Epithelial cell of esophagus (primary cell): ENCODE results near the gene ABTB1.

Experiments
- DNase-seq: peaks from one replicate; pipeline ENCODE4 v3.0.0; 2010; ENCODE audit warnings: low read depth
- H3K4me3 ChIP-seq: 2 replicates; pipeline ENCODE4 v1.5.1; 2011; ENCODE audit warnings: mild to moderate bottlenecking, low read length, control low read depth
- CTCF ChIP-seq: IDR thresholded peaks from 2 replicates; pipeline ENCODE4 v1.5.1; 2011; ENCODE audit warnings: low read depth, mild to moderate bottlenecking, low read length, control low read depth, inconsistent platforms; ENCODE audit not compliant: insufficient read depth; ENCODE audit errors: missing control alignments

The ABTB1 gene

GRCh38 chr3:127676921-127677351 lies 4.2 kb downstream of the ABTB1 start:
- H3K4me3 ChIP-seq = no peak overlapping the region
- TF ChIP-seq CTCF = no peak
- DNase-seq = no peak

- no peak overlapping the region for H3K4me3 ChIP-seq
- no peak for DNase-seq
These were observed 5.0 kb downstream of the ABTB1 start for GRCh38 chr3:127677541-127678314.

GRCh38 chr3:127678315-127678599 lies 5.5 kb downstream of the ABTB1 start:
- no peak overlapping the region for H3K4me3 ChIP-seq
- no peak for TF ChIP-seq CTCF
- DNase-seq = no peak

More at GRCh38 chr3:127677541-127678314, 5.0 kb downstream of the ABTB1 start:
- TF ChIP-seq CTCF = no peak

- peak; percentile 80 for DNase-seq
- no peak overlapping the region for H3K4me3 ChIP-seq
- no peak for TF ChIP-seq CTCF
These were observed 6.1 kb downstream of the ABTB1 start for GRCh38 chr3:127678611-127679533.

- H3K4me3 ChIP-seq = no peak overlapping the region
- DNase-seq = no peak
- TF ChIP-seq CTCF = no peak
These were observed 6.9 kb downstream of the ABTB1 start for GRCh38 chr3:127679534-127680145.

GRCh38 chr3:127680146-127680661 lies 7.5 kb downstream of the ABTB1 start:
- H3K4me3 ChIP-seq = no peak overlapping the region
- no peak for TF ChIP-seq CTCF
- DNase-seq = no peak
